Femur (tissue), 1 donor: Measurements from ENCODE around the gene GDAP2.
"Not testable (repeated sequence)": the region's sequence is repeated elsewhere in the genome, so short reads cannot be mapped to it uniquely, and the experiment has no call there.

Experiments
- DNase-seq: peaks from one replicate; pipeline ENCODE4 v3.0.0-alpha.2; 2017

The GDAP2 gene

DNA sequence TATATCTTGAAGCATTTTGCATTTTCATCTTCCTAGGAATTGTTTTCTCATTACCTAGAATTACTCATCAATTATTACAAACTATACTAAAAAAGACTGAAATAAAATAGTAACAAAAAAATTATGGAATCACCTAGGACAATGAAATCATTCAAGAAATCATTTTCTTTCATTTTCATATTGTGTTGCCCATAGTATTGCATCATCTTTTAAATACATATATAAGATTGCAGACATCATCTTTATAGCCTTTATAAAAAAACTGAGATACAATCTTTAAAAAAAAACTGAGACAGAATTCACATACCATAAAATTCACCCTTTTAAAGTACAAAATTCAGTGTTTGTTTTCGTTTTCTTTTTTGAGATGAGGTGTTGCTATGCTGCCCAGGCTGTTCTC lies 29.6 kb downstream of the GDAP2 start:
- DNase-seq = no peak

DNA sequence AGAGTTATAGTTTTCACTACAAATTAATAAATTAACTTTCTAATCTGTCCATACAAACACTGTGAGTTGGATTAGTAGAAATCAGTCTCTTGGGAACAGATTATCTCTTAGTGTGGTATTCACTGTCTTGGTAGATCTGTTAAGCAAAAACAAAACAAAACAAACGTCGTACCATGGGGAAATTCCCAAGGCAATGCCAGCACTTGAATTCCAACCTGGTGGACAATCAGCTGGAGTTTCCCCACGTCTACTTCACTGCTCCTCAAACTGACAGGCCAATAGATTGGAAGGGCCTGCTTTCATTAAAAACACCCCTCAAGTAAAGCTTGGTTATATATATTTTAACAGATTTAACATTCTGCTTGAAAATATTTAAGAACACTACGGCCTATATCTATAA lies 31.9 kb downstream of the GDAP2 start:
- no peak for DNase-seq

DNA sequence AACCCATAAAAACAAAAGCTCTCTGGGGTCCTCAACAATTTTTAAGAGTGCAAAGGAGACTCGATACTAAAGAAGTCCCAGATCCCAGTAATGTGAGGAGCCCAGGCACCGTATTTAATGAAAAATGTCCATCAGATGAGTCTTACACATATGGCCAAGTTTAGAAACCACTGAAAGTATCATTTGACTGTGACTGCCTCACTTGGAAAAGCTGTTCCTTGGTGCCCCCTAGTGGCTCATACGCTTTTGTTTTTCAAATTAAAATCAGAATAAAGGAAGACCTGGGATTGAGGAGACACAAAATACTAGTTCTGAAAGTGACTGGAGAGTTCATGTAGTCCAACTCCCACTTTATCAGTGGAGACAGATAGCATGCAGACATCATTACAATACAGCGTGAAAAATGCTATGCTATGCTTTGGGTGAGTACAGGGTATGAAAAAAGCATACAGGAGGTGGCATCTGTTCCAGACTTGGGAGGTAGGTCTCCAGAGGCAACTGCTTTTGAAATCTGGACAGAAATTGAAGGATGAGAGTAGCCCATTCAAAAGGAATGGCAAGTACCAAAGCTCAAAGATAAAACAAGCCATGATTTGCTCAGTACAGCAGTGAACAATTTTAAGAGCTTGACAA lies 33.8 kb downstream of the GDAP2 start:
- DNase-seq = peak; percentile 78

DNA sequence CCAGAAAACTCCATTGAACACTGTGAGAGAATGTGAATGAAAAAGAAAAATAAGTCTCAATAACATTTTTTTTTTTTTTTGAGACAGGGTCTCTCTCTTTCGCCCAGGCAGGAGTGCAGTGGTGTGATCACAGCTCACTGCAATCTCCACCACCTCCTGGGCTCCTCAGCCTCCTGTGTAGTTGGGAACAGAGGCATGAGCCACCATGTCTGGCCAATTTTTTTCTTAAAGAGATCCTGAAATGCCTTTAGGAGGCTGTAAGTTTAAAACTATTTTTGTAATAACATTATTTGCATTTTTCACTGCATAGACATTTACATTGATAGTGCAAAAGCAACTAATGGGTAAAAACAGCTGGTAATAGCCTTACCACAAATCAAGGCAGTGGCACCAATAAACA lies 35.3 kb downstream of the GDAP2 start:
- DNase-seq = no peak

DNA sequence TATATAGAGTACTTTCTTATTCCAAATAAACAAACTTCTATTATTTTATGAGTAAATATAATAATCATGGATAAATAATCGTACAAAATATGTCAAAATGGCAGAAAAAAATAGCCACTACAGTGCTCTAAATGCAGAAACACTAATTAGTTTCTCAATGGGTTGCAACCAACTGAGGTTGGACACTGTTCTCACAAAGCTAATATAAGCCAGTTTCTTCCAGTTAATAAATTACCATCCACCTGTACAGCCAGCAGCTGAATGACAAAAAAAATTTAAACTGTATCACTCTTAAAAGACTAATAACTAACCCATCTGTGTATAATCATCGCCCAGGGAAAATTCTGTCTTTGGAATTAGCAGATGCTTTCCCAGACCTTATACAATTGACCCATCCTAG lies 36.9 kb downstream of the GDAP2 start:
- no peak for DNase-seq

DNA sequence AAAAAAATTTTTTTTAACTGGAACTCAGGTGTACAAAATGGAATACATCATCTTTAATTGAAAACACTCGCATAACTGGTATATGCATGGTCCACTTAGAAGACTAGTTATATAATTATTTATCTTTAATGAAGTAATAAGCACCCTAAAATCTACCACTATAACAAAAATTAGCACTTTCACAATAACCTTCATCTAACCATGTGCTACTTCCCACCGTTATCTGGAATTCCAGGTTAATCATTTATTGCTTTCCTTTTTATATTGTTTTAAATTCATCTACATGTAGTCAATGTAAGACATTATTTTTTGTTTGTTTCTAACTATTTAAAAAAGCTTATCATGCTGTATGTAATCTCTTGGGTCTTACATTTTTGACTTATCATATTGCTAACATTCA lies 39.0 kb downstream of the GDAP2 start:
- no peak for DNase-seq

DNA sequence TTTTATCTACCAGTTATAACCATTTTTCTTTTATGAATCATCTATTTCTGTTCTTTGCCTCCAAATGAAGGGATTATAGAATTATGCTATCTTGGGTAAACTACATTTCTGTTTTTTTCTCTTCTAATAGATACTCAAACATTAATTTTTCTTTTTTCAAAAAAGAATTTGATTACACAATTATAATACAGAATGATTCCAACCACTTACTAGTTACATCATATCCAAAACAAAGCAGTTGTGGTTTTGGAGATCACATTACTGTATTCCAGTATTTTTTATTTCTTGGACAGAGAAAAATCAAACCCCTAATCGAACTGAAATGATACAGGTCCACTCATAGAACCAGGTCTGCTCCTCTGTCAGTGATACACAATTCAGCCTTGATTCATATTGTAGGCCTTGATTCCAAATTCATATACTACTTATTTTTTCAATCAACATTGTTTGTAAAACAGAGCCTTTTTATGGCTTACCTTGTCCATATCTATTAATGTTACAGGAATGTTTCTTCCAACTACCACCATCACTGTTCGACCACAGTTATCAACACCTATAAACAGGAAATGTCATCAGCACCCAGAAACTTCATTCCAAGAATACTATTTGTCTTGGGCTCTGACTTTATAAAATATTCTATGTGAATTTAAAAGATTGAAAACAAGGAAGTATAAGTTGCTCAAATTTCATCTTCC lies 43.2 kb downstream of the GDAP2 start:
- no peak for DNase-seq

DNA sequence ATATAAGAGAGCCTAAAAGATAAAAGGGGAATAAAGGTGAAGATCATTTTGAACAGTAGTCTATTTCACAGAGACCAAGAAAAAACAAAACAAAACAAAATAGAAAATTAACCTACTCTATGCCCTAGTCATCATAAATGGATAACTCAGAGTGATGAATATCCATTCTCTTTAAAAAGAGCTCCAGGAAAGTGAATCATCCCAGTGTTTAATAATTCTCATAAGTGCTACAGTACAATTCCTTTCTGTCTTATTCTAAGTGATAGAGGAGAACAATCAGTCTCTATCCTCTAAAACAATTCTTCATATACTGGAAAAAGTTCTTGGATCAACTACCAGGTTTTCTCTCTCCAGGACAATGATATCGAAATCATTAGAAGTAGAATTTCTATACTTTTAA lies 45.8 kb downstream of the GDAP2 start:
- DNase-seq = no peak

DNA sequence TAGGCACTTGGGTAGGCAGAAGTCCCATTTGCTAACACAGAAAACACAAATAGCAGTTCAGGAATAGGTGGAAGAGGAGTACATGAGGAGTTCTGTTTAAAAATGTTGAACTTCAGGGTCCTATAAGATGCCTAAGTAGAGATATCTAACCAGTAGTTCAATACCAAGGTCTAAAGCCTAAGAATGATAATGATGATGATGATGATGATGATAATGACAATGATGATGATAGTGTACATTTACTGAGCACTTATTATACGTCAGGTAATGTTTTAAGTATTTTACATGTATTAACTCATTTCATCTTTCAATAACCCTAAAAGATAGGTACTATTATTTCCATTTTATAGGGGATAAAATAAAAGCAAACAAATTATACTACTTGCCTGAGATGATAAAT lies 50.1 kb downstream of the GDAP2 start:
- no peak for DNase-seq

DNA sequence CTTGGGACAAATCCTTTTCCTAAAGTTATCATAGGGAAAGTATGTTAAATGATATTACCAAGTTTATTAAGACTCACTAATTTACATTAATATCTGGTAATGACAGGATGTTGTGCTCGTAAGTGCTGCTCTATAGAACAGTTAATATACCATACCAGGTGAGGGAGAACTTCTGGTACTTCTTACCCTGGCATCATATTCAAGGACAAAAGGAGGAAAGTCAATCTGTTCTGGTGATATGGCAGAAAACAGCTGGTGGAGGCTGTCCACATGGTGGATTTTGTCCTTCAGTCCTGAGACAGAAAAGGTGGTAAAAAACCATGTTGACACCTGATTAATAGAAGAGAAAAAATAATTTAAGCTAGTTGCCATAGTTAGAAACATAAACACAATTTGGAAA lies 51.6 kb downstream of the GDAP2 start:
- DNase-seq = no peak

DNA sequence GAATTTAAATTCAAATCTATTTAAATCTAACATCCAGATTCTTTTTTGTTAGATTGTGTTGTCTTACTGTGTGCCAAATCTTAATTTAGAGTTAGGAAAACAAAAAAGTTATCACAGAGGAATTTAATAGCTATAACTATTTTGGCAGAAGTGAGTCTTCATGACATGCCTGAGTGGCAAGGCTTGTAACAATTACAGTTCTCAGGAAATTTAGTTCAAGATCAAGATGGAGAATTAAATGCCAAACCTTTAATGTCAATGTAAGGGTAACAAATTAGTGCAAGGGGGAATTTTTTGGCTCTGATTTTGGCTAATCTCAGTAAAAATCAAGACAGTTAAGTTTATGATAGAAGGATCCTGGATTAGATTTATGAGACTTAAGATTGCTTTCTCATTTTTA lies 58.4 kb downstream of the GDAP2 start:
- no peak for DNase-seq

DNA sequence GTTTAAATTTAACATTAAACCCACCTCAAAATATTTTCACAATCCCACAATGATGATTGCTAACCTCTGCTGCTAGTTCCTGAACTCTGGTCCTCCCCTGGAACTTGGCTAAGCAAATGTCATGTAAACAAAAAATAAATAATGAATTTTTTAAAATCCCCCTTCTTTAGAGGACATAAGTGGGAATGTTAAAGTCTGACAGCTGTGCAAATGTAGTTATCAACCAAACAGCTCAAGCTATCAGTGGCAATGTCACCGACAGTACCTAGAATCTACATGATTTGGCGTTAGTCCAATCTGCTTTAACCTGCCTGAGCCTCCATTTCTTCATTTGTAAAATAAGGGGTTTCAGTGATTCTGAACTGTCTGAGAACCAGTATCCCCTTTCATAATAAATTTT lies 67.7 kb downstream of the GDAP2 start:
- DNase-seq = no peak

DNA sequence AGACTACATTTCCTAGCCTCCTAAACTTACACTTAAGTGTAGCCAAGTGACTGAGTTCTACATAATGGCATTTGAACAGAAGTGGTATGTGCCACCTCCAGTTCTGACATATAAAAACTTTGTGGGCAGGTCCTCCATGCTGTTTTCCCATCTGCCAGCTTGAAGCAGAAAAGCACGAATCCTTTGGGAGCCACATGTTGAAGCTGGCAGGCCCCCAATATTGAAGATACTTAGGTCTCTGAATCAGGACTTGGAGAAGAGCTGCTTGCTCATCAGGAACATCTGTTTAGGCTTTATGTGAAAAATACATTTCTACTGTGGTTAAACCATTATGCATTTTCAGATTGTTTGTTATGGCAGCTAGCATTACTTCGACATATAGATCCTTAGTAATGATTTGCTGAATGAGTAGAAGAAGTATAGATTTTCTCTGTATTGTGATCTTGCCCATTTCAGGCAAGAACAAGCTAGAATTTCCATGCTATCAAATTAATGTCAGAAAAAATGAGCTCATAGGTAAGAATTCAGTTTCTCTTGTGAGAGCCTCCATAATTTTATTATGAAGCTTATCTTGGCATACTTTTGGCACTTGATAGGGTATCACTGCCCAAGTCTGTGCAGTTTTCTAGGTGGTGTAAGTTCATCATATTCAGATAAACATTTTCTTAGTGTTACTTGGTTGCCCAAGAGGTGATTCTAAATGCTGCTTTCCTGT lies 68.4 kb downstream of the GDAP2 start:
- DNase-seq = peak; percentile 22

DNA sequence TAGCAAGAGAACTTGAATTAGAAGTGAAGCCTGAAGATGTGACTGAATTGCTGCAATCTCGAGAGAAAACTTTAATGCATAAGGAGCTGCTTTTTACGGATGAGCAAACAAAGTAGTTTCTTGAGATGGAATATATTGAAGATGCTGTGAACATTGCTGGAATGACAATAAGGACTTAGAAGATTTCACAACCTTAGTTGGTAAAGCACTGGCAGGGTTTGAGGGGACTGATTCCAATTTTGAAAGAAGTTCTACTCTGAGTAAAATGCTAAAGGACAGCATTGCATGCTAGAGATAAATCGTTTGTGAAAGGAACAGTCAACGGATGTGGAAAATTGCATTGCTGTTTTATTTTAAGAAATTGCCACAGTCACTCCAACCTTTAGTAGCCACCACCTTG lies 69.5 kb downstream of the GDAP2 start:
- no peak for DNase-seq

DNA sequence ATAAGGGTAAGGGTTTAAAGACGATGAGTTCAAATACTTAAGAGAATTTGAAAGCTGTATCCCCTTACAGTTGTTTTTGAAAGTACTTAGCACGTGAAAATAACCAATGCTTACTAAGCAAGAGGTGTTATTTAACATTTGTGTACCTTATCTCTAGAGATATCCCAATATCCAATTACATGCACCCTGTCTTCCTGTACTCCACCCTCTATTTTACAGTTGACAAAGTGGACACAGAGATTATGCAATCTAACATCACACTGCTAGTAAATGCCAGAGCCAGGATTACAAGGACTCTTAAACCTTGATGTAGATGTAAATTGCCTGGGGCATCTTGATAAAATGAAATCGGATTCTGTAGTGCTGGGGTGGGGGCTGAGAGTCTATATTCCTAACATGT lies 72.0 kb downstream of the GDAP2 start:
- no peak for DNase-seq

DNA sequence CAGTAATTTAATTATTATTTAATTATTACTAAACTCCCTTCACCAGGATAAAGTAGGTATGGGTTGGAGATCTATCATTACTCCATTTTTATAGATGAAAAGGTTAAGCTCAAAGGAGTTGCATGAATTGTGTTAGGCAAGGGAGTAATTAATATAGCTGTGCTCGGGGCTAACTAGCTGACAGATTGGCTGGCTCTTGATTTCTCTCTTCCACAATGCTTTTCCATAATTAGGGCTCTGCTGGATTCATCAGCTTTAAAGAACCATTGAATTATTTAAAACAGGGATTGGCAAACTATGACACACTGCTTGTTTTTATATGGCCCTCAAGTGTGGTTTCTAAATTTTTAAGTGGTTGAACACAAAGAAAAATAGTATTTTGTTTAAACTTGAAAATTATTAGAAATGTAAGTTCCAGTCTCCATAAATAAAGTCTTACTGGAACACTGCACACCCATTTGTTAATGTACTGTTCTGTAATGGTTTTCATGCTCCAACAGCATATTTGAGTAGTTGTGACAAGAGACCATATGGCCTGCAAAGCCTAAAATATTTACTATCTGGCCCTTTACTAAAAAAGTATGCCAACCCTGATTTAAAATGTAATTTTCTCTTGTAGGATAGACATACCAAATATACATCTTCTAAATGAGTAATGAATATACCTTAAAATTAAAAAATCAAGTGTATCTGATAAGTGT lies 76.4 kb downstream of the GDAP2 start:
- DNase-seq = no peak

DNA sequence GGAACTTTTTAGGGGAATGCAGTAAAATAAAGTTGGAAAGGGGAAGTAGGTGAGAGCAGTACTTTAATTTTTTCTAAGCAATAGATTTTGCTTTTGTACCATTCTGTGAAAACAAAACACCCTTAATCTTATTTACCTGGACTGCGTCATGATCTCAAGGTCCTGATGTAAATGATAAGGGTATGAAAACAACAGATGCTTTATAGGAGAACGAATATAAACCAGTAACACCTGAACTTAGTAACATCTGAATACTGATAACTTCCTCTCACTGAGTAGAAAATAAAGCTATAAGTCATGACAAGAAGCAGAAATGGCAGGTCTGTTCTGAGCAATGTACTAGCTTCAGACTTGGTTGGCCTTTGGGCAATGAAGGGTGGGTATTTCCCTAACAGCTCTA lies 77.7 kb downstream of the GDAP2 start:
- no peak for DNase-seq

DNA sequence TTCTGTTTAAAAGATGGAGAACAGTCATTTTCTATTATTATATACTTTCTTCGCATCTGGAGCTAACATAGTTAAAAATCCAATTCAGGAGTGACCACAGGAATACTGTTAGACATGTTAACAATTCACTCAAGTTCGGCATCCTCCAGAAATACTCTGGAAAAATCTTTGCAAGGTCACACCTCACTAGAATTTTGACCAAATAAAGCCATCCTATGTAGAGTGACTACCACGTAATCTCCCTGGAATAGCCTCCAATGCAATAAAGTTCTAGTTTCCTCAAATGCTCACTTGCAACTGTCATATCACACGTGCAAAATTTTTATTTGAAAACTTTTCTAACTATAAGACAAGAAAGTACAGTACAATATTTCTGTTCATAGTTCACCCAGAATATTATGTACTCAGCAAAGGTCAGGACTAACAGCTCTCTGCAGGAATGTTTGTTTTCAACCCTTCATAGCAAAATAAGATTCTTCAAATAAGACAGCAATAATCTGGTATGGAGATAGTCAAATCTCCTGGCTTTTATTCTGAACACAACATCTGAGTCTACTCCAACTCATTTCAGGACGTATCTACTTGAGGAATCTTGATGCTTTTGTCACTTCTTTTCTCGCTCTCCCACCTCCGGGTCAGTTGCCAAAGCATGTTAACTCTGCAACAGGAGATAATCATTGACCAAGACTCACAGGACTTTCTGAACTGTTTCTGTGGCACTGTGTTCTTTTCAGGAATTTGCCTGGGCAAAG lies 82.6 kb downstream of the GDAP2 start:
- DNase-seq = no peak

DNA sequence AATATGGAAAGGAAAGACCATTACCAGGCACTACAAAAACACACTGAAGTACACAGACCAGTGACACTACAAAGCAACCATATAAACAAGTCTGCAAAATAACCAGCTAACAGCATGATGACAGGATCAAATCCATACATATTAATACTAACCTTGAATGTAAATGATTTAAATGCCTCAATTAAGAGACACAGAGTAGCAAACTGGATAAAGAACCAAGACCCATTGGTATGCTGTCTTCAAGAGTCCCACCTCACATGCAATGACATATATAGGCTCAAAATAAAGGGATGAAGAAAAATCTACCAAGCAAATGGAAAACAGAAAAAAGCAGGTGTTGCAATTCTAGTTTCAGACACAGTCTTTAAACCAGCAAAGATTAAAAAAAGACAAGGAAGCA lies 84.9 kb downstream of the GDAP2 start:
- DNase-seq = not testable (repeated sequence)

DNA sequence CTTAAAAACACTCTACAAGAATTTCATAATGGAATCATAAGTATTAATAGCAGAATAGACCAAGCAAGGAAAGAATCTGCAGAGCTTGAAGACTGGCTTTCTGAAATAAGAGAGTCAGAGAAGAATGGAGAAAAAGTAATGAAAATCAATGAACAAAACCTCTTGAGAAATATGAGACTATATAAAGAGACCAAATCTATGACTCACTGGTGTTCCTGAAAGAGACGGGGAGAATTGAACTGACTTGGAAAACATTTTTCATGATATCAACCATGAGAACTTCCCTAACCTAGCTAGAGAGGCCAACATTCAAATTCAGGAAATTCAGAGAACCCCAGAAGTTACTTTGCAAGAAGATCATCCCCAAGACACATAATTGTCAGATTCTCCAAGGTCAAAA lies 85.6 kb downstream of the GDAP2 start:
- DNase-seq = no peak

DNA sequence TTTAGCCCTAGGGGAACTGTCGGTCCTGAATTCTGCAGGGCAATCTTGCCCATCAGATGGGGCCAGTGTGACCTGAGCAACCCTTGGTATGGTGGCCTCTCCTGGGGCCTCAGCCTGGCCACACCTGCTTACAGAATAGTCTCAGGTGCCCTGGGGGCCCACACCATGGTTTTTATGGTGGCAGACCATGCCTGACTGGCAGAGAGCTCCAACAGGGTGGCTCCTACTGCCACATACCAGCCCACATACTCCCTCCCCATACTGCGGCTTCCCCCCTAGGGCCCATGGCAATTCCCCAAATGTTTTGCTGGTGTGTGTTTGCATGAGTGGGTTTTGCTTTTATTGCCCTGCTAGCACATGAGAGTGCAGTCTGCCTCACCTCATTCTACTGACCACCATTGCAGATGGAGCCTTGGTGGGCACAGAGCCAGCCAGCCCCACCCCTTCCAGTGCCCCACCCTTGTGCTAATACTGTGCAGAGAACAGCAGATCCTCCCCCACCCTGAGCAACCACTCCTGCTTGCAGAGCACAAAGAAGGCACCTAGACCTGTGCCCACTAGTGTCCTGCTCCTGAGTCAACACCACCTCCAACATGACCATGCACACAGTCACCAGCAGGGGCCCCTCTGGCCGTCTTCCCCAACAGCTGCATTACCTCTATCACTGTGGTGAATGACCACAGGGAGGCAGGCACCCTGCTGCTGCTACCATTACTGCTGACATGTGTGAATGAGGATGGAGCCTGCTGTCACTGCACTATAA lies 86.8 kb downstream of the GDAP2 start:
- DNase-seq = no peak

DNA sequence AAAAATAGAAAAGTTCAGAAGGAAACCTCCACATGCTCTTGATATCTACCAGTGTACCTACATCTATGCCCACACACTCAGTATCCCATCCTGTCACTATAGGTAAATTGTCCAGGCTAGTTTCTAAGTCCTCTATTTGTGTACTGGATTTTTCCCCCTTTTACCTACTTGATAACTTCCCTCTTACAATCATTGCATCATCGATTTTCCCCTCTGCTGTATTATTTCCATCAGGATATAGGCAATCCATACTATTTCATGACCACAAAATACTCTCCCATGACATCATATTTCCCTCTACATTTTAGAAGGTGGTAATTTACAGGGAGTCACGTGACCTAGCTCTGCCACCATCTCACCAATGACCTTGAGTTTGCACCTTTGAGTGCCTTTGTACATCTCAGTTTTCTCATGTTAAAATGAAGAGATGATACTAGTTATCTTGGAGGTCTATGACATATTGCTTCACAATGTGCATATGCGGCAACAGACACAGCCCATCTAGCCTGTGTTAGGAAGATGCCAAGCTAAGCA lies 88.2 kb downstream of the GDAP2 start:
- DNase-seq = no peak
